ENCODE data around the gene WNK4. TPM values are rescaled to one million over a fixed set of nuclear protein-coding genes. Genes with fewer than 3 reads are reported as not detected.
"Not testable (repeated sequence)": the region's sequence is repeated elsewhere in the genome, so short reads cannot be mapped to it uniquely, and the experiment has no call there.

WNK4 gene
- polyA plus RNA-seq, 1 donor from 2014 or later, result 0.10 TPM

- Histone ChIP-seq H3K9me2 (ENCODE audit: insufficient read depth, low read length) (no peaks in the 10 kb centered on the region), H3K9me3 (ENCODE audit: low read length) (no peaks in the 10 kb centered on the region), H3K9ac (ENCODE audit: low read length) (no peak overlapping the region), H3K4me3 (ENCODE audit: low read length) (no peak overlapping the region), H2AFZ (ENCODE audit: low read depth, low read length) (no peak overlapping the region), H3K4me2 (ENCODE audit: low read length) (no peak overlapping the region), H3K27me3 (ENCODE audit: insufficient read depth, low read depth, low read length) (no peaks in the 10 kb centered on the region), H3K79me2 (replicated peaks; ENCODE audit: insufficient read depth, low read length) (no peaks in the 10 kb centered on the region), H3F3A (ENCODE audit: insufficient read depth, low read length, poor library complexity, severe bottlenecking) (no peaks in the 10 kb centered on the region), H4K20me1 (ENCODE audit: insufficient read depth) (no peaks in the 10 kb centered on the region), H3K27ac (ENCODE audit: low read length) (no peak overlapping the region), H3K36me3 (ENCODE audit: insufficient read depth, low read length) (no peaks in the 10 kb centered on the region)
- no peak for TF ChIP-seq EZH2 (IDR thresholded peaks at IDR 0.05; ENCODE audit: borderline replicate concordance, insufficient read depth, low read length, poor library complexity, severe bottlenecking)
- TF ChIP-seq MXI1 (conservative IDR thresholded peaks at IDR 0.05; ENCODE audit: poor library complexity, severe bottlenecking), result no peak
- TF ChIP-seq EP300 (conservative IDR thresholded peaks at IDR 0.05; ENCODE audit: poor library complexity, severe bottlenecking), result no peak
- no peak for TF ChIP-seq REST (IDR thresholded peaks at IDR 0.05; ENCODE audit: borderline replicate concordance)
- no peak for TF ChIP-seq POLR2AphosphoS5 (IDR thresholded peaks at IDR 0.05)
- TF ChIP-seq TAF1 (IDR thresholded peaks at IDR 0.05; ENCODE audit: low read depth), result no peak
Observed at GRCh38 chr17:42767512-42767911, 12.9 kb upstream of the WNK4 start.

- not testable (repeated sequence) for H3K36me3 ChIP-seq (ENCODE audit: insufficient read depth, low read length); H3K79me2 ChIP-seq (replicated peaks; ENCODE audit: insufficient read depth, low read length); H3K27ac ChIP-seq (ENCODE audit: low read length); H3K4me2 ChIP-seq (ENCODE audit: low read length); H3K4me3 ChIP-seq (ENCODE audit: low read length); H4K20me1 ChIP-seq (ENCODE audit: insufficient read depth); H3K9me2 ChIP-seq (ENCODE audit: insufficient read depth, low read length); H3F3A ChIP-seq (ENCODE audit: insufficient read depth, low read length, poor library complexity, severe bottlenecking); H3K27me3 ChIP-seq (ENCODE audit: insufficient read depth, low read depth, low read length); H2AFZ ChIP-seq (ENCODE audit: low read depth, low read length); H3K9ac ChIP-seq (ENCODE audit: low read length); H3K9me3 ChIP-seq (ENCODE audit: low read length)
Observed at GRCh38 chr17:42768006-42768405, 12.4 kb upstream of the WNK4 start.

- not testable (repeated sequence) for H3K79me2 ChIP-seq (replicated peaks; ENCODE audit: insufficient read depth, low read length); H3K27me3 ChIP-seq (ENCODE audit: insufficient read depth, low read depth, low read length); H3K9ac ChIP-seq (ENCODE audit: low read length); H4K20me1 ChIP-seq (ENCODE audit: insufficient read depth); H3K36me3 ChIP-seq (ENCODE audit: insufficient read depth, low read length); H3K4me3 ChIP-seq (ENCODE audit: low read length); H3K9me3 ChIP-seq (ENCODE audit: low read length); H3K9me2 ChIP-seq (ENCODE audit: insufficient read depth, low read length); H3K27ac ChIP-seq (ENCODE audit: low read length); H3F3A ChIP-seq (ENCODE audit: insufficient read depth, low read length, poor library complexity, severe bottlenecking); H2AFZ ChIP-seq (ENCODE audit: low read depth, low read length); H3K4me2 ChIP-seq (ENCODE audit: low read length)
Observed at GRCh38 chr17:42769964-42770363, 10.4 kb upstream of the WNK4 start.

- Histone ChIP-seq H3K9ac (ENCODE audit: low read length) (peak overlapping the region; percentile 88), H3K4me3 (ENCODE audit: low read length) (peak overlapping the region; percentile 84), H3K36me3 (ENCODE audit: insufficient read depth, low read length) (no peaks in the 10 kb centered on the region), H3K9me3 (ENCODE audit: low read length) (no peaks in the 10 kb centered on the region), H2AFZ (ENCODE audit: low read depth, low read length) (peak overlapping the region; percentile 95), H3F3A (ENCODE audit: insufficient read depth, low read length, poor library complexity, severe bottlenecking) (no peaks in the 10 kb centered on the region), H4K20me1 (ENCODE audit: insufficient read depth) (no peaks in the 10 kb centered on the region), H3K9me2 (ENCODE audit: insufficient read depth, low read length) (no peaks in the 10 kb centered on the region), H3K27ac (ENCODE audit: low read length) (peak overlapping the region; percentile 73), H3K4me2 (ENCODE audit: low read length) (peak overlapping the region; percentile 74), H3K27me3 (ENCODE audit: insufficient read depth, low read depth, low read length) (no peaks in the 10 kb centered on the region), H3K79me2 (replicated peaks; ENCODE audit: insufficient read depth, low read length) (no peaks in the 10 kb centered on the region)
- TF ChIP-seq MXI1 (conservative IDR thresholded peaks at IDR 0.05; ENCODE audit: poor library complexity, severe bottlenecking) (no peak), EZH2 (IDR thresholded peaks at IDR 0.05; ENCODE audit: borderline replicate concordance, insufficient read depth, low read length, poor library complexity, severe bottlenecking) (no peak), RAD21 (conservative IDR thresholded peaks at IDR 0.05) (no peak), SMC3 (conservative IDR thresholded peaks at IDR 0.05; ENCODE audit: poor library complexity) (no peak), TAF1 (IDR thresholded peaks at IDR 0.05; ENCODE audit: low read depth) (no peak), REST (IDR thresholded peaks at IDR 0.05; ENCODE audit: borderline replicate concordance) (no peak), EP300 (conservative IDR thresholded peaks at IDR 0.05; ENCODE audit: poor library complexity, severe bottlenecking) (no peak)
Observed at GRCh38 chr17:42772945-42773289, 7.5 kb upstream of the WNK4 start.
